HFF-Myc (cell line): ENCODE data around the gene STON1.

Experiments
- DNase-seq: peaks from one replicate; pipeline ENCODE4 v3.0.0-alpha.2; 2011; ENCODE audit warnings: low read depth; ENCODE audit errors: extremely low read depth
- H3K4me3 ChIP-seq: replicated peaks from 2 replicates; pipeline ENCODE4 v1.5.1; 2011; ENCODE audit warnings: low read depth, mild to moderate bottlenecking, control low read depth, low read length
- CTCF ChIP-seq: IDR thresholded peaks from 2 replicates; pipeline ENCODE4 v1.5.1; 2012; ENCODE audit warnings: mild to moderate bottlenecking, low read depth, low read length, control low read depth; ENCODE audit errors: missing control alignments

STON1 gene

GRCh38 chr2:48530033-48530811 is at the start of gene STON1:
Gene STON1, plus strand, starts transcription at chr2:48530154. Its CDS starts 50,480 bp downstream, at chr2:48580634.
- no peak for DNase-seq
- peak within 1 kb of the TSS; percentile 58 for H3K4me3 ChIP-seq
- TF ChIP-seq CTCF = no peak

- no peak for DNase-seq
- no peak for TF ChIP-seq CTCF
- no peak overlapping the region for H3K4me3 ChIP-seq
Observed at GRCh38 chr2:48480526-48480925, 49.4 kb upstream of the STON1 start.

GRCh38 chr2:48482313-48482712 is 47.6 kb upstream of the STON1 start:
- peak; percentile 38 for DNase-seq
- H3K4me3 ChIP-seq = no peak overlapping the region
- no peak for TF ChIP-seq CTCF

GRCh38 chr2:48482769-48483168 is 47.2 kb upstream of the STON1 start:
- no peak for TF ChIP-seq CTCF
- H3K4me3 ChIP-seq = no peak overlapping the region
- no peak for DNase-seq

GRCh38 chr2:48483506-48483905 is 46.4 kb upstream of the STON1 start:
- H3K4me3 ChIP-seq = no peak overlapping the region
- no peak for DNase-seq
- TF ChIP-seq CTCF = no peak

- DNase-seq = no peak
- H3K4me3 ChIP-seq = no peak overlapping the region
- TF ChIP-seq CTCF = no peak
Observed at GRCh38 chr2:48483916-48484315, 46.0 kb upstream of the STON1 start.

- DNase-seq = no peak
- no peak overlapping the region for H3K4me3 ChIP-seq
- TF ChIP-seq CTCF = no peak
Observed at GRCh38 chr2:48488545-48488944, 41.4 kb upstream of the STON1 start.
